ENCODE measurements around the gene MYO18B.

Gene MYO18B

DNA sequence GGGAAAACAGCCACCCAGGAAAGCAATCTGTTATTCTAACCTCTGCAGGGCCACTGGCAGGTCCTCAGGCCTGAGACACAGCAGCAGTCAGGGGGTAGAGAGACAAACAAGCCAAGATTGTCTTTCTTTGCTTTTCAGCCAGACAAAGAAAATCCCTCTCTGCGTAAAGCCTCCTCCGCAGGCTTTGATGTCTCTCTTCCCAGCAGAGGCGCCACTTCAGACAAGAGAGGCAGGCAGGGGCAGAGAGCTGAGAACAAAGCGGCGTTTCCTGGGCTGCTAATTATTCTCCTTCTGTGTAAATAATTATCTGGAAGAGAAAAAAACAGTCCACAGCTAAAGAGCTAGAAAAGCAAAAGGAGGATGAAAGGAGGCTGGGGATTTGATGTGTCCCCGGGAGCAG, 324.5 kb downstream of the MYO18B start:
- TF ChIP-seq, protein P1, sequence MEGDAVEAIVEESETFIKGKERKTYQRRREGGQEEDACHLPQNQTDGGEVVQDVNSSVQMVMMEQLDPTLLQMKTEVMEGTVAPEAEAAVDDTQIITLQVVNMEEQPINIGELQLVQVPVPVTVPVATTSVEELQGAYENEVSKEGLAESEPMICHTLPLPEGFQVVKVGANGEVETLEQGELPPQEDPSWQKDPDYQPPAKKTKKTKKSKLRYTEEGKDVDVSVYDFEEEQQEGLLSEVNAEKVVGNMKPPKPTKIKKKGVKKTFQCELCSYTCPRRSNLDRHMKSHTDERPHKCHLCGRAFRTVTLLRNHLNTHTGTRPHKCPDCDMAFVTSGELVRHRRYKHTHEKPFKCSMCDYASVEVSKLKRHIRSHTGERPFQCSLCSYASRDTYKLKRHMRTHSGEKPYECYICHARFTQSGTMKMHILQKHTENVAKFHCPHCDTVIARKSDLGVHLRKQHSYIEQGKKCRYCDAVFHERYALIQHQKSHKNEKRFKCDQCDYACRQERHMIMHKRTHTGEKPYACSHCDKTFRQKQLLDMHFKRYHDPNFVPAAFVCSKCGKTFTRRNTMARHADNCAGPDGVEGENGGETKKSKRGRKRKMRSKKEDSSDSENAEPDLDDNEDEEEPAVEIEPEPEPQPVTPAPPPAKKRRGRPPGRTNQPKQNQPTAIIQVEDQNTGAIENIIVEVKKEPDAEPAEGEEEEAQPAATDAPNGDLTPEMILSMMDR (IDR thresholded peaks at IDR 0.05; ENCODE audit: control extremely low read depth, extremely low read depth, low read depth, missing control alignments) = no peak
- POLR2A ChIA-PET = no interaction called here
- CTCF ChIA-PET = interaction anchor here (1.1 kb wide), 1 partner anchor 11 kb away, joined by 3 read pairs; no protein-coding TSS in a partner anchor
- no peak for DNase-seq (ENCODE audit: extremely low spot score)

DNA sequence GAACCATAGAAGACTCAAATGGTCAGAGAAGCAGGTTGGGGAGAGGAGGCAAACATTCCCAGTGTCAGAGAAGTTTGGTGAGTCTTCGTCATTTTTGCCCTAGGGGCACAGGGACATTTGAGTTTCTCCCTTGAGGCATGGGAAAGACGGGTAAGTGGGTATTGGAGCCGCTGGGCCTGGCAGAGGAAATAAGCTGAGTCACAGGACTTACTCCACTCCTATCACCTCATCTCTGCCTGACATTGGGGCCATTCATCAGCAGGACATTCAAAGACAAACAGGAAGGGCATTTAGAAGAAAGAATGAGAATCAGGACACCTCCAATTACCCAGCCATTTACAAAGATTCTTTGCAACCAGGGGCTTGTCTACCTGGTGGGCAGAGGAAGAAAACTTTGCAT, 326.6 kb downstream of the MYO18B start:
- TF ChIP-seq, protein P1 (IDR thresholded peaks at IDR 0.05; ENCODE audit: control extremely low read depth, extremely low read depth, low read depth, missing control alignments) = no peak
- ChIA-PET CTCF (no interaction called here), POLR2A (no interaction called here)
- no peak for DNase-seq (ENCODE audit: extremely low spot score)

DNA sequence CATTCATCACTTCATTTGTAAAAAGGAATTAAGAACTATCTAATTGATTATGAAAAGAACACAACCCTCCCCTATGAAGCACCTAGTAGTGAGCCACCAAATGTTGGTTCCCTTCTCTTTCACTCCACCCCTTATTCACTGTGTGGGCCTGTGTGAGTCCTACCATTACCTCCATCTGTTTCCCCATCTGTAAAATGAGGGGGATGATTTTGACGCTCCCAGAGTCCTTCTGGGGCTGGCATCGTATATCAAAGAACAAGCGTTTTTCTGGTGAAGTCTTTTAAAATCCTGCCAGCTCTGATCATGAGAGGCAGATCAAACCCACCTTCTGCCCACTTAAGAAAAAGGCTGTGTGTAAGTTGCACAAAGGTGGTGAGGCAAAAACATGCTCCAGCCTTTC, 330.6 kb downstream of the MYO18B start:
- DNase-seq (ENCODE audit: extremely low spot score) = no peak
- POLR2A ChIA-PET = no interaction called here
- TF ChIP-seq, protein P1 (IDR thresholded peaks at IDR 0.05; ENCODE audit: control extremely low read depth, extremely low read depth, low read depth, missing control alignments) = no peak
- CTCF ChIA-PET = no interaction called here

DNA sequence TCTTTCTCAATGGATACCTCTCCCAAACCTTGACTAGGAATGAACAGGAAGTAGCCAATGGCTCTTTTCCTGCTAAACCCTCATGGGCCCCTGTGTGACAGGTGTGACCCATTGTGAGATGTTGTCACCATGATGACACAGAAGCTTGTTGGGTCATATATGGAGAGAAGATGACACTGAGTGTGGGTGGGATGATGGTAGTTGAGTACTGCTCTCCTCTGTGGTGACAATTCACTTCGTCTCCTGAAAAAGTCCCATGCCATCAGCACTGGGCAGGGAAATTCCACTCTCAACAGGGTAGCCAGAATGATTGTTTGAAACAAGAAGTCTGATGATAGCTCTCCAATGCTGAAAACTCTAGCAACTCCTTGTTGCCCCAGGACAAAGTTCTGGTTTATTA, 333.3 kb downstream of the MYO18B start:
- ChIA-PET CTCF (no interaction called here), POLR2A (no interaction called here)
- no peak for DNase-seq (ENCODE audit: extremely low spot score)

DNA sequence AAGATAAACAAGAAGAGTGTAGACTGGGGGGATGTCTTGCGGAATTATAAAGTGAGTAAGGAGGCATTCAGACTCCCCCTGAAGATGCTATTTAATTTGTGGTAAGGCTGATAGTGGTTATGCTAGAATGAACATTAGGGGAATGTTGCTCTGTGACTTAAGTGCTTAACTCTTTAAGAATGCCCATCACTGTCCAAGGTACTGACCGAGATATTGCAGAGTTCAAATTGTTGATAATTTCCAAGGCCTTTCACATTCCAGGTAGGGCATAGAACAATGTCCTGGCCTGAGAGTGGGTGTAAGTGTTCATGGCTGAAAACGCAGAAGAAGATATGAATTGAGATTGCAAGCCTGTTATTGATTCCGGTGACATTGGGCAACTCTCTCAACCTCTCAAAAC, 337.0 kb downstream of the MYO18B start:
- no peak for DNase-seq (ENCODE audit: extremely low spot score)
- TF ChIP-seq, protein P1 (IDR thresholded peaks at IDR 0.05; ENCODE audit: control extremely low read depth, extremely low read depth, low read depth, missing control alignments) = no peak
- CTCF ChIA-PET = no interaction called here
- POLR2A ChIA-PET = no interaction called here

More for the DNA sequence above, 333.3 kb downstream of the MYO18B start:
- TF ChIP-seq, protein P1 (IDR thresholded peaks at IDR 0.05; ENCODE audit: control extremely low read depth, extremely low read depth, low read depth, missing control alignments) = no peak
